Left colon (tissue), 2 donors: ENCODE measurements around the gene BEST2. TPM values are rescaled to one million over a fixed set of nuclear protein-coding genes. Genes with fewer than 3 reads are reported as not detected.
"Not testable (repeated sequence)": the region's sequence is repeated elsewhere in the genome, so short reads cannot be mapped to it uniquely, and the experiment has no call there.

Source experiments
- ATAC-seq: fragments of 200-7000 bp; cut with Tn5 transposase; one replicate; pipeline ENCODE4 v1.9.1; 2020; ENCODE audit warnings: mild to moderate bottlenecking, moderate library complexity
- DNase-seq, 2 donors: peaks; one replicate each; pipeline ENCODE4 v3.0.0-alpha.2; 2020
- intact Hi-C, 2 donors: fragments of 100-400 bp; cut with DNase I in 1 of 2; cut with micrococcal nuclease in 1 of 2; formaldehyde crosslinking; loops; one replicate each; pipeline versions ENCODE4 v1.11.2 to v1.14.0; 2022; cut with DNase I, micrococcal nuclease
- total RNA-seq, 2 donors: library from RNA; stranded (reverse); fragmentation: NEBNext Ultra II Directional; extraction: Animal tissue kit (Norgen Biotek cat#: 25700); gene quantifications; one replicate each; pipeline ENCODE4 v1.2.1, GENCODE V29; 2021
- donor health status: DM: no; HTN: no; CAD: no.
- donor health status: DM: yes; HTN: yes; CAD: no.

The BEST2 gene
- total RNA-seq, 2 donors from 2014 or later = 139 to 207 TPM

- DNase-seq, intact Hi-C loops, ATAC-seq: not testable (repeated sequence)
Measured at GRCh38 chr19:12725612-12726011, 26.0 kb upstream of the BEST2 start.

- intact Hi-C loops = no loop called here
Measured at GRCh38 chr19:12726988-12727316, 24.6 kb upstream of the BEST2 start.

GRCh38 chr19:12727745-12728433 is 23.7 kb upstream of the BEST2 start:
- intact Hi-C loops = no loop called here
- no peak for DNase-seq
- no peak for ATAC-seq

More at GRCh38 chr19:12726988-12727316, 24.6 kb upstream of the BEST2 start:
- DNase-seq (no peak), ATAC-seq (no peak)

GRCh38 chr19:12730064-12730463 is 21.5 kb upstream of the BEST2 start:
- ATAC-seq (no peak), DNase-seq (no peak)
- intact Hi-C loops = no loop called here

- no peak for DNase-seq
- ATAC-seq = no peak
- intact Hi-C loops = no loop called here
Measured at GRCh38 chr19:12731337-12731736, 20.3 kb upstream of the BEST2 start.

- DNase-seq = no peak
- ATAC-seq = no peak
- intact Hi-C loops = no loop called here
Measured at GRCh38 chr19:12733369-12734214, 18.0 kb upstream of the BEST2 start.

- peak; percentile 83 to 98 for DNase-seq
- intact Hi-C loops = no loop called here
- peak; percentile 78 for ATAC-seq
Measured at GRCh38 chr19:12736995-12737834, 14.4 kb upstream of the BEST2 start, which contains the start of gene GET3. TSS of gene GET3 (plus strand) at chr19:12737497. CDS start at chr19:12737506, 9 bp downstream.

GRCh38 chr19:12737835-12738351 is 13.7 kb upstream of the BEST2 start:
- intact Hi-C loops = no loop called here
- DNase-seq = no peak
- no peak for ATAC-seq

- no peak for DNase-seq
- no peak for ATAC-seq
- intact Hi-C loops = no loop called here
Measured at GRCh38 chr19:12745166-12745897, 6.3 kb upstream of the BEST2 start.

GRCh38 chr19:12748489-12748888 is 3.1 kb upstream of the BEST2 start:
- intact Hi-C loops = no loop called here
- DNase-seq (no peak), ATAC-seq (no peak)

- intact Hi-C loops = no loop called here
- ATAC-seq (peak; percentile 73), DNase-seq (peak; percentile 42 to 77)
Measured at GRCh38 chr19:12749938-12750521, 1.6 kb upstream of the BEST2 start.

- ATAC-seq (no peak), DNase-seq (no peak)
- intact Hi-C loops = no loop called here
Measured at GRCh38 chr19:12750851-12751250, 740 bp upstream of the BEST2 start.

GRCh38 chr19:12752056-12752781 is 628 bp downstream of the BEST2 start:
- intact Hi-C loops = no loop called here
- no peak for ATAC-seq
- DNase-seq = no peak

- ATAC-seq (no peak), DNase-seq (no peak)
- intact Hi-C loops = no loop called here
Measured at GRCh38 chr19:12754465-12755196, 3.0 kb downstream of the BEST2 start.

- intact Hi-C loops = no loop called here
- ATAC-seq = no peak
- DNase-seq = no peak
Measured at GRCh38 chr19:12756150-12756883, 4.7 kb downstream of the BEST2 start.

- intact Hi-C loops = no loop called here
- DNase-seq (peak; percentile 65 to 73), ATAC-seq (peak; percentile 89)
Measured at GRCh38 chr19:12757544-12758274, 6.1 kb downstream of the BEST2 start.
